Loucy (cell line): ENCODE measurements around the gene WASHC2C.
"Not testable (repeated sequence)": the region's sequence is repeated elsewhere in the genome, so short reads cannot be mapped to it uniquely, and the experiment has no call there.

Source experiments
- CTCF ChIP-seq: fragments of 200-600 bp; sonication (generic); conservative IDR thresholded peaks from 2 replicates; pipeline ENCODE4 v1.5.1; 2014; ENCODE audit warnings: mild to moderate bottlenecking, antibody characterized with exemption, low read length
- EZH2phosphoT487 ChIP-seq: fragments of 200-600 bp; IDR thresholded peaks from 2 replicates; pipeline ENCODE4 v1.6.1; 2018; ENCODE audit warnings: antibody characterized with exemption, mild to moderate bottlenecking, moderate library complexity, borderline replicate concordance

DNA sequence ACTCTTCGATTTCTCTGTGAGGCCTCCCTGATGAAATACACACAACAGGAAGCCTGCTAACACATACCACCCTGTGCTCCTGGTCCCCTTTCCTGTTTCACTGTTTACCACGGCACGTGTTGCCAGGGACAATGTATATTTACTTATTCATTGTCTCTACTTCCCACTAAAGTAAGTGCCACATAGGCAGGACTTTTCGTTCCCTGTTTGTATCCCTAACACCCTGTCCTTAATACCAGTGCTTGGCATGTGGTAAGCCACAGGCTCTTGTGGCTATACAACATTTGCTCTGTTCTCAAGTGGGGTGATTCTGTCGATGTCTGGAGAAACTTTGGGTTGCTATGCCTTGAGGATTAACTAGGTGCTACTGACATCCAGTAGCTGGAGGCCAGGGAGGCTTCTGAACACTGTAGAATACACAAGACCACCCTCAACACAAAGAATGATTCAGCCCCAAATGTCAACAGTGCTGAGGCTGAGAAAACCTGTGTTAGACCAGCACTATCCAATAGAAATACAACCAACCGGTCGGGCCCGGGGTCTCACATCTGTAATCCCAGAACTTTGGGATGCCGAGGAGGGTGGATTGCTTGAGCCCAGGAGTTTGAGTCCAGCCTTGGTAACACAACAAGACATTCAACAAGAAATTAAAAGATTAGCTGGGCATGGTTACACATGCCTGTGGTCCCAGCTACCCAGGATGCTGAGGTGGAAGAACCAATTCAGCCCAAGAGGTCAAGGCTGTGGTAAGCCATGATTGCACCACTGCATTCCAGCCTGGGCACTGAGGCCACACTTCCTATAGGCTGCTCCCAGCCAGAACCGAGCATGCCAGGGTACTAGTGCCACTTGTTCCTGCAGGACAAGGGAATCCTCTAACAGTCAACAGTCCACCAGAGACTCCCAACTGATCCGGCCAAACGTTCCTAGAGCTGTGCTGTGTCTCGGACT lies 76.3 kb downstream of the WASHC2C start:
- not testable (repeated sequence) for TF ChIP-seq CTCF, EZH2phosphoT487
